OCI-LY1 (cell line): ENCODE measurements around the gene ACKR3.

Experiments
- H2AFZ ChIP-seq: fragments of 200-600 bp; sonication (generic), shearing (Covaris generic); 2 replicates; pipeline ENCODE4 v1.6.0; 2014; ENCODE audit warnings: antibody characterized with exemption, mild to moderate bottlenecking, low read length
- H3F3A ChIP-seq: fragments of 200-600 bp; sonication (generic), shearing (Covaris generic); 2 replicates; pipeline ENCODE4 v1.6.0; 2014; ENCODE audit warnings: mild to moderate bottlenecking, antibody characterized with exemption, low read length, moderate library complexity; ENCODE audit not compliant: insufficient read depth
- H3K27ac ChIP-seq: fragments of 200-600 bp; sonication (generic); 2 replicates; pipeline ENCODE4 v1.5.1; 2014; ENCODE audit warnings: low read length, mixed run types, mild to moderate bottlenecking, low read depth; ENCODE audit not compliant: poor library complexity, severe bottlenecking
- H3K27me3 ChIP-seq: fragments of 200-600 bp; sonication (generic); 2 replicates; pipeline ENCODE4 v1.6.0; 2014; ENCODE audit warnings: antibody characterized with exemption, mild to moderate bottlenecking, low read length, moderate library complexity; ENCODE audit not compliant: insufficient read depth
- H3K36me3 ChIP-seq: fragments of 200-600 bp; sonication (generic); 2 replicates; pipeline ENCODE4 v1.6.1; 2014; ENCODE audit warnings: mild to moderate bottlenecking, antibody characterized with exemption, low read length, moderate library complexity, mixed read lengths; ENCODE audit not compliant: insufficient read depth
- H3K4me1 ChIP-seq: fragments of 200-600 bp; sonication (generic); 2 replicates; pipeline ENCODE4 v1.5.1; 2014; ENCODE audit warnings: mild to moderate bottlenecking, low read length, moderate library complexity; ENCODE audit not compliant: insufficient read depth, severe bottlenecking
- H3K4me2 ChIP-seq: fragments of 200-600 bp; sonication (generic), shearing (Covaris generic); 2 replicates; pipeline ENCODE4 v1.6.1; 2014; ENCODE audit warnings: low read length
- H3K4me3 ChIP-seq: fragments of 200-600 bp; sonication (generic); 2 replicates; pipeline ENCODE4 v1.5.1; 2014; ENCODE audit warnings: low read length, low read depth, mild to moderate bottlenecking, mixed read lengths; ENCODE audit not compliant: poor library complexity, severe bottlenecking
- H3K79me2 ChIP-seq: fragments of 200-600 bp; shearing (Covaris generic); 2 replicates; pipeline ENCODE4 v1.6.1; 2016; ENCODE audit warnings: mixed run types, low read length, mixed read lengths; ENCODE audit not compliant: insufficient read depth
- H3K9ac ChIP-seq: fragments of 200-600 bp; sonication (generic), shearing (Covaris generic); 2 replicates; pipeline ENCODE4 v1.6.1; 2014; ENCODE audit warnings: mild to moderate bottlenecking, low read length, mixed read lengths
- H3K9me2 ChIP-seq: fragments of 200-600 bp; sonication (generic), shearing (Covaris generic); 2 replicates; pipeline ENCODE4 v1.6.1; 2014; ENCODE audit warnings: low read depth, mild to moderate bottlenecking, low read length, mixed read lengths
- H3K9me3 ChIP-seq: fragments of 200-600 bp; shearing (Covaris generic); 2 replicates; pipeline ENCODE4 v1.6.1; 2014; ENCODE audit warnings: low read length, mixed read lengths
- H4K20me1 ChIP-seq: fragments of 200-600 bp; sonication (generic), shearing (Covaris generic); 2 replicates; pipeline ENCODE4 v1.6.0; 2016; ENCODE audit warnings: mild to moderate bottlenecking, low read length; ENCODE audit not compliant: insufficient read depth
- EZH2 ChIP-seq: fragments of 200-600 bp; sonication (generic), shearing (Covaris generic); IDR thresholded peaks from 2 replicates; pipeline ENCODE4 v1.8.0; 2017; ENCODE audit warnings: borderline replicate concordance, mixed run types, mild to moderate bottlenecking, antibody characterized with exemption, low read length, moderate library complexity, mixed read lengths
- TF ChIP-seq, protein P1 (sequence below): fragments of 200-600 bp; sonication (generic), shearing (Covaris generic); IDR thresholded peaks from 2 replicates; pipeline ENCODE4 v1.5.1; 2017; ENCODE audit warnings: mild to moderate bottlenecking, antibody characterized with exemption, low read length, moderate library complexity, mixed read lengths

Gene ACKR3

DNA sequence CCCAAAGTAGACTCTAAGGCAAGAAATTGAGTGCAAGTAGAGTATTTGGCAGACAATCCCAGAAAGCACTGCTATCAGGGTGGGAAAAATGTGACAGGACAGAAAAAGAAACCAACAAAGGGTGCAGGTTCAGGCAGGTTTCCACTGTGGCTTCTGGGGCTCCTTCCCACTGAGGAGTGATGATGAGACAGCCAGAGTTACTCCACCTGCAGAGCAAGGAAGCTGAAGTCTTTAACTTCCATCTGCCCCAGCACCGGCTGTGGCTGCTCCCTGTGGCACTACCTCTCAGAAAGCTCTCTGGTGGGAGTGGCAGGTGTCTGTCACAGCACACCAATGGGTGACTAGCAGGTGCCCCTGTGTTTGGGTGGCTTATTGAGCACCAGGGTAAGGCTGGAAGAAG is 37.6 kb upstream of the ACKR3 start:
- Histone ChIP-seq H3K4me1 (no peaks in the 10 kb centered on the region), H3K27me3 (no peaks in the 10 kb centered on the region), H3K79me2 (no peaks in the 10 kb centered on the region), H2AFZ (no peak overlapping the region), H3F3A (no peaks in the 10 kb centered on the region), H3K9me3 (no peaks in the 10 kb centered on the region), H3K9ac (no peak overlapping the region), H3K4me3 (no peak overlapping the region), H4K20me1 (no peaks in the 10 kb centered on the region), H3K4me2 (no peak overlapping the region), H3K27ac (no peak overlapping the region), H3K9me2 (no peaks in the 10 kb centered on the region), H3K36me3 (no peaks in the 10 kb centered on the region)
- TF ChIP-seq EZH2, result no peak
- TF ChIP-seq, protein P1, sequence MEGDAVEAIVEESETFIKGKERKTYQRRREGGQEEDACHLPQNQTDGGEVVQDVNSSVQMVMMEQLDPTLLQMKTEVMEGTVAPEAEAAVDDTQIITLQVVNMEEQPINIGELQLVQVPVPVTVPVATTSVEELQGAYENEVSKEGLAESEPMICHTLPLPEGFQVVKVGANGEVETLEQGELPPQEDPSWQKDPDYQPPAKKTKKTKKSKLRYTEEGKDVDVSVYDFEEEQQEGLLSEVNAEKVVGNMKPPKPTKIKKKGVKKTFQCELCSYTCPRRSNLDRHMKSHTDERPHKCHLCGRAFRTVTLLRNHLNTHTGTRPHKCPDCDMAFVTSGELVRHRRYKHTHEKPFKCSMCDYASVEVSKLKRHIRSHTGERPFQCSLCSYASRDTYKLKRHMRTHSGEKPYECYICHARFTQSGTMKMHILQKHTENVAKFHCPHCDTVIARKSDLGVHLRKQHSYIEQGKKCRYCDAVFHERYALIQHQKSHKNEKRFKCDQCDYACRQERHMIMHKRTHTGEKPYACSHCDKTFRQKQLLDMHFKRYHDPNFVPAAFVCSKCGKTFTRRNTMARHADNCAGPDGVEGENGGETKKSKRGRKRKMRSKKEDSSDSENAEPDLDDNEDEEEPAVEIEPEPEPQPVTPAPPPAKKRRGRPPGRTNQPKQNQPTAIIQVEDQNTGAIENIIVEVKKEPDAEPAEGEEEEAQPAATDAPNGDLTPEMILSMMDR, result no peak

DNA sequence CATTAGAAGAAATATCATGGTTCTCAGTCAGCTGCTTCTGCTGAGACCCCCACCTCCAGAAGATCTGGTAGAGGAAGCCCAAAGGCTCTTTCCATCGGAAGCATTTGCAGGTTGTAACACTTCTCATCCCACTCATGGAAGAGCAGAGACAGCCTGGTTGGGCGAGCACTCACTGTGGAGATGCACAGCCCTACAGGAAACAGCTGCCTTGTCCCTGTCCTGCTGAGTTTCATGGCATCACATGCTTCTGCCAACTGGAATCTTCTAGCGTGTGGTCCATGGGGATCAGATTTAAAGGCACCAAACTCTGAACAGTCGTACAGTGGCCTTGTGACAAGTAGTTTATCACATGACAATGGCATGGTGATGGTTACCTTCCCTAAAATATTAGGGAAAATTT is 36.3 kb upstream of the ACKR3 start:
- TF ChIP-seq, protein P1, result no peak
- no peak for TF ChIP-seq EZH2

DNA sequence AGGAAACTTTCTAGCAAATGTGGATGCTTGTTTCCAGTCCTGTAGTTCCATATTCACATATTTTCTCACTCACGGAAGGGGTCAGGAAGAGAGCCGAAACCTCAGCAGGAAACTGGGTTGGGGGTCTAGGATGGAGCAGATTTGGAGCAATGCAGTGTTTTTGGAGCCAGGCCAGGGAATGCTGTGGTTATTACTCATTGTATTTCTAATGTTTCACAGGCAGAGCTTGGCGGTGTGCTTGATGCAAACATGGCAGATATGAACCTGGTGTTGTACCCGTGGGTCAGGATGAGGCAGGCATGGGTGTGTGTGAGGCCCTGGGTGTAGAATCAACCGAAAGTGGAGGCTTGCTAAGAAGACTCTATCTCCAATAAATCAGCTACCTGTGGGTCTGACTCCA is 34.6 kb upstream of the ACKR3 start:
- Histone ChIP-seq H3K4me1 (no peaks in the 10 kb centered on the region), H3K4me2 (no peak overlapping the region), H3K4me3 (no peak overlapping the region), H3K79me2 (no peaks in the 10 kb centered on the region), H3K36me3 (no peaks in the 10 kb centered on the region), H3K9me2 (no peaks in the 10 kb centered on the region), H3K27me3 (no peaks in the 10 kb centered on the region), H4K20me1 (no peaks in the 10 kb centered on the region), H3F3A (no peaks in the 10 kb centered on the region), H3K9ac (no peak overlapping the region), H2AFZ (no peak overlapping the region), H3K9me3 (no peaks in the 10 kb centered on the region), H3K27ac (no peak overlapping the region)
- TF ChIP-seq, protein P1, result no peak
- no peak for TF ChIP-seq EZH2

More for the DNA sequence above, 36.3 kb upstream of the ACKR3 start:
- Histone ChIP-seq H3K4me1 (no peaks in the 10 kb centered on the region), H3K36me3 (no peaks in the 10 kb centered on the region), H3K9me2 (no peaks in the 10 kb centered on the region), H3K4me3 (no peak overlapping the region), H3F3A (no peaks in the 10 kb centered on the region), H3K79me2 (no peaks in the 10 kb centered on the region), H2AFZ (no peak overlapping the region), H3K4me2 (no peak overlapping the region), H3K9ac (no peak overlapping the region), H3K27me3 (no peaks in the 10 kb centered on the region), H4K20me1 (no peaks in the 10 kb centered on the region), H3K9me3 (no peaks in the 10 kb centered on the region), H3K27ac (no peak overlapping the region)
